Mesothelial cell of epicardium (in vitro differentiated cells): Measurements from ENCODE around the gene COPZ2. TPM values are rescaled to one million over a fixed set of nuclear protein-coding genes. Genes with fewer than 3 reads are reported as not detected.

Experiments used
- DNase-seq, 2 experiments: peaks; one replicate each; pipeline ENCODE4 v3.0.0; 2021; ENCODE audit warnings: low spot score in 2 of 2; ENCODE audit not compliant: unreplicated experiment in 2 of 2
- H3K27ac Mint-ChIP-seq: 2 replicates; pipeline ENCODE4 v1.8.0; 2021; ENCODE audit warnings: mixed read lengths
- H3K27me3 Mint-ChIP-seq: 2 replicates; pipeline ENCODE4 v1.8.0; 2021; ENCODE audit warnings: low read depth, mixed read lengths
- H3K36me3 Mint-ChIP-seq: 2 replicates; pipeline ENCODE4 v1.8.0; 2021; ENCODE audit warnings: mixed read lengths
- H3K4me1 Mint-ChIP-seq: 2 replicates; pipeline ENCODE4 v1.8.0; 2021; ENCODE audit warnings: mixed read lengths
- H3K4me3 Mint-ChIP-seq: 2 replicates; pipeline ENCODE4 v1.8.0; 2021; ENCODE audit warnings: mild to moderate bottlenecking, moderate library complexity, mixed read lengths
- H3K9me3 Mint-ChIP-seq: 2 replicates; pipeline ENCODE4 v1.8.0; 2021; ENCODE audit warnings: mixed read lengths
- total RNA-seq: library from RNA; stranded (reverse); gene quantifications from 3 replicates; pipeline ENCODE4 v1.2.1, GENCODE V29; 2021
- TF ChIP-seq, protein P1 (sequence below): fragments of 200-600 bp; sonication (generic); IDR thresholded peaks from one replicate; pipeline ENCODE4 v1.5.0; 2021; ENCODE audit warnings: antibody characterized with exemption; ENCODE audit not compliant: unreplicated experiment

COPZ2 gene
- total RNA-seq, 1 donor from 2014 or later, result 28.2 TPM

- H3K4me1 Mint-ChIP-seq, result peaks cover 6% of the 10 kb centered on the region
- H3K4me3 Mint-ChIP-seq, result no peak overlapping the region
- no peak overlapping the region for H3K27ac Mint-ChIP-seq
- no peaks in the 10 kb centered on the region for H3K36me3 Mint-ChIP-seq
- DNase-seq, result no peak
- TF ChIP-seq, protein P1, sequence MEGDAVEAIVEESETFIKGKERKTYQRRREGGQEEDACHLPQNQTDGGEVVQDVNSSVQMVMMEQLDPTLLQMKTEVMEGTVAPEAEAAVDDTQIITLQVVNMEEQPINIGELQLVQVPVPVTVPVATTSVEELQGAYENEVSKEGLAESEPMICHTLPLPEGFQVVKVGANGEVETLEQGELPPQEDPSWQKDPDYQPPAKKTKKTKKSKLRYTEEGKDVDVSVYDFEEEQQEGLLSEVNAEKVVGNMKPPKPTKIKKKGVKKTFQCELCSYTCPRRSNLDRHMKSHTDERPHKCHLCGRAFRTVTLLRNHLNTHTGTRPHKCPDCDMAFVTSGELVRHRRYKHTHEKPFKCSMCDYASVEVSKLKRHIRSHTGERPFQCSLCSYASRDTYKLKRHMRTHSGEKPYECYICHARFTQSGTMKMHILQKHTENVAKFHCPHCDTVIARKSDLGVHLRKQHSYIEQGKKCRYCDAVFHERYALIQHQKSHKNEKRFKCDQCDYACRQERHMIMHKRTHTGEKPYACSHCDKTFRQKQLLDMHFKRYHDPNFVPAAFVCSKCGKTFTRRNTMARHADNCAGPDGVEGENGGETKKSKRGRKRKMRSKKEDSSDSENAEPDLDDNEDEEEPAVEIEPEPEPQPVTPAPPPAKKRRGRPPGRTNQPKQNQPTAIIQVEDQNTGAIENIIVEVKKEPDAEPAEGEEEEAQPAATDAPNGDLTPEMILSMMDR, result no peak
- no peaks in the 10 kb centered on the region for H3K9me3 Mint-ChIP-seq
- peaks cover 2% of the 10 kb centered on the region for H3K27me3 Mint-ChIP-seq
These were observed 5.6 kb downstream of the COPZ2 start for GRCh38 chr17:48031966-48032365.

DNA sequence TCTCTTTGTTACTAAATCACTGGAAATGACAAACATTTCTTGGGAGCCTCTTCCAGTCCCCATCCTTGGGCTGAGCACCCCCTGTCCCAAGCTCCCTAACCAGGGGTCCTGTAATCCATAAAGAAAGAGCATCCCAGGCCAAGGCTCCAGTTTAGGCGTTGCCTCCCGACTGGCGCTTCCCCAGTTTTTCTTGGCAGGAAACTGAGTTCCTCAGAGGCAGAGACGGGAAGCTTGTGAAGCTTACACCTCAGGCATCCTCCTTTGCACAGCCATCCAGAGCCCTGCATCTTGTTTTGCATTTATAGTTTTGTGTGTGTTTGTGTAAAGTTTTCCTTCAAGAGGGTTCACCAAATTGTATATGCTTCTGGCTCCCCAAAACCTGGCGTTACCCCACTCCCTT is 7.1 kb downstream of the COPZ2 start:
- Mint-ChIP-seq H3K27me3 (no peaks in the 10 kb centered on the region), H3K36me3 (no peaks in the 10 kb centered on the region), H3K9me3 (no peaks in the 10 kb centered on the region), H3K4me3 (no peak overlapping the region), H3K27ac (no peak overlapping the region), H3K4me1 (peaks cover 15% of the 10 kb centered on the region)
- TF ChIP-seq, protein P1, result no peak
- DNase-seq, result no peak

DNA sequence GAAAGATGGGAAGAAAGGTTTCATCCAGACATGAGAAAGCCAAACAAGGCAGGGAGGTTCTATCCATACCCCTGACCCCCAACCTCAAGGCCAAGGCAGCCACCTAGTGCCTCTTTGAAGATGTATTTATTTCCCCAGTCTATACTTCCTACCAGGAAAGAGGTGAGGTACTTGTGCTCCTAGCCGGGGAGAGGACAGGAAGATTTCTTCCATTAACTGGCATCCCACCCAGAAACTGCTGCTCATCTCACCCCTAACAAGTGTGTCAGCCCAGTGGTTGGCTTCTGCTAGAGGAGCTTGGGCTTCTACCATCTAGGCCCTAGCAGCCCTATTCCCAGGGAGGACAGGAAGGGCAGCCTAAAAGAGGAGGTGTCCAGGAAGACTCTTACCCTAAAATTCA is 8.9 kb downstream of the COPZ2 start:
- H3K36me3 Mint-ChIP-seq, result no peaks in the 10 kb centered on the region
- DNase-seq, result no peak
- H3K4me1 Mint-ChIP-seq, result peaks cover 28% of the 10 kb centered on the region
- TF ChIP-seq, protein P1, result no peak
- H3K27me3 Mint-ChIP-seq, result peaks cover 11% of the 10 kb centered on the region
- H3K4me3 Mint-ChIP-seq, result no peak overlapping the region
- no peaks in the 10 kb centered on the region for H3K9me3 Mint-ChIP-seq
- H3K27ac Mint-ChIP-seq, result no peak overlapping the region

GRCh38 chr17:48027322-48027981 is 10.1 kb downstream of the COPZ2 start:
- Mint-ChIP-seq H3K36me3 (no peaks in the 10 kb centered on the region), H3K27ac (peak overlapping the region; percentile 15), H3K27me3 (peaks cover 23% of the 10 kb centered on the region), H3K4me1 (peaks cover 34% of the 10 kb centered on the region), H3K9me3 (no peaks in the 10 kb centered on the region), H3K4me3 (no peak overlapping the region)
- TF ChIP-seq, protein P1, result no peak
- no peak for DNase-seq

GRCh38 chr17:48026502-48027321 is 10.9 kb downstream of the COPZ2 start:
- H3K4me1 Mint-ChIP-seq, result peaks cover 34% of the 10 kb centered on the region
- H3K9me3 Mint-ChIP-seq, result no peaks in the 10 kb centered on the region
- H3K36me3 Mint-ChIP-seq, result no peaks in the 10 kb centered on the region
- H3K27me3 Mint-ChIP-seq, result peaks cover 29% of the 10 kb centered on the region
- peak overlapping the region; percentile 64 for H3K27ac Mint-ChIP-seq
- H3K4me3 Mint-ChIP-seq, result peak overlapping the region; percentile 27
- peak in 1 of 2 experiments; percentile 89 for DNase-seq
- TF ChIP-seq, protein P1, result peak; percentile 77
